Fibroblast of lung (primary cell): ENCODE measurements around the gene TMBIM6. TPM values are rescaled to one million over a fixed set of nuclear protein-coding genes. Genes with fewer than 3 reads are reported as not detected.
A peak's percentile ranks its signal among the peaks of the same experiment; 100 is the strongest.

ENCODE experiments used
- DNase-seq, 2 donors: peaks; one replicate each; pipeline versions ENCODE4 v3.0.0 to v3.0.0-alpha.2; 2010; ENCODE audit warnings: low read depth in 2 of 2
- H2AFZ ChIP-seq: 2 replicates; pipeline ENCODE4 v1.5.1; 2012; ENCODE audit warnings: low read length, control low read depth, inconsistent platforms
- H3K27ac ChIP-seq: 2 replicates; pipeline ENCODE4 v1.5.1; 2011; ENCODE audit warnings: low read length, control low read depth; ENCODE audit not compliant: insufficient read depth
- H3K27me3 ChIP-seq: 2 replicates; pipeline ENCODE4 v1.5.1; 2011; ENCODE audit warnings: mild to moderate bottlenecking, low read length; ENCODE audit not compliant: control insufficient read depth, insufficient read depth
- H3K36me3 ChIP-seq: 2 replicates; pipeline ENCODE4 v1.5.1; 2011; ENCODE audit warnings: low read length; ENCODE audit not compliant: control insufficient read depth, insufficient read depth
- H3K4me1 ChIP-seq: 2 replicates; pipeline ENCODE4 v1.5.1; 2011; ENCODE audit warnings: low read length; ENCODE audit not compliant: control insufficient read depth, insufficient read depth; ENCODE audit errors: extremely low read depth
- H3K4me2 ChIP-seq: 2 replicates; pipeline ENCODE4 v1.5.1; 2011; ENCODE audit warnings: low read length, control low read depth; ENCODE audit not compliant: insufficient read depth; ENCODE audit errors: extremely low read depth
- H3K4me3 ChIP-seq, 4 experiments: fragments of 200-600 bp in 1 of 4; sonication (generic) in 1 of 4; replicated peaks in 1 of 4; 2 replicates each; pipeline ENCODE4 v1.5.1; 2011 to 2016; ENCODE audit warnings: low read length in 4 of 4, low read depth in 3 of 4, mild to moderate bottlenecking in 3 of 4, control low read depth in 2 of 4, inconsistent platforms in 1 of 4, mixed read lengths in 1 of 4; ENCODE audit not compliant: insufficient read depth in 1 of 4; ENCODE audit errors: control extremely low read depth in 1 of 4
- H3K79me2 ChIP-seq: 2 replicates; pipeline ENCODE4 v1.5.1; 2012; ENCODE audit warnings: mild to moderate bottlenecking, low read length, inconsistent platforms; ENCODE audit not compliant: control insufficient read depth, insufficient read depth
- H3K9ac ChIP-seq: 2 replicates; pipeline ENCODE4 v1.5.1; 2011; ENCODE audit warnings: mild to moderate bottlenecking, low read length, control low read depth; ENCODE audit not compliant: insufficient read depth
- H3K9me3 ChIP-seq: 2 replicates; pipeline ENCODE4 v1.5.1; 2012; ENCODE audit warnings: low read depth, low read length; ENCODE audit not compliant: control insufficient read depth, insufficient read depth
- H4K20me1 ChIP-seq: 2 replicates; pipeline ENCODE4 v1.5.1; 2011; ENCODE audit warnings: low read length; ENCODE audit not compliant: control insufficient read depth, insufficient read depth; ENCODE audit errors: extremely low read depth
- CTCF ChIP-seq, 2 donors: IDR thresholded peaks in 1 of 2; conservative IDR thresholded peaks in 1 of 2; 1 replicate in 1 of 2; 2 replicates in 1 of 2; pipeline ENCODE4 v1.5.1; 2011 to 2012; ENCODE audit warnings: low read length in 2 of 2, control low read depth in 1 of 2, inconsistent platforms in 1 of 2, low read depth in 1 of 2, mild to moderate bottlenecking in 1 of 2
- EZH2 ChIP-seq: IDR thresholded peaks from 2 replicates; pipeline ENCODE4 v1.5.1; 2012; ENCODE audit warnings: low read length, control low read depth, mild to moderate bottlenecking; ENCODE audit errors: missing control alignments
- polyA plus RNA-seq, 2 donors: library from polyadenylated mRNA; depleted of rRNA in 1 of 2; stranded (reverse) in 1 of 2; unstranded in 1 of 2; fragments of >200 nt; gene quantifications; 2 replicates each; pipeline ENCODE4 v1.2.1, GENCODE V29; 2011 to 2012; ENCODE audit warnings: missing spikeins in 1 of 2
- total RNA-seq: library from RNA; depleted of rRNA; stranded (reverse); fragments of >200 nt; gene quantifications from 2 replicates; pipeline ENCODE4 v1.2.1, GENCODE V29; 2014

Gene TMBIM6
- total and polyA plus RNA-seq, 2 donors (not counting 1 experiment from before 2014, with no cell fraction given) = 432 to 879 TPM

GRCh38 chr12:49702009-49702408, 39.3 kb upstream of the TMBIM6 start:
- Histone ChIP-seq H2AFZ (no peak overlapping the region), H3K27ac (no peak overlapping the region), H3K36me3 (no peaks in the 10 kb centered on the region), H3K4me1 (peaks cover 18% of the 10 kb centered on the region), H4K20me1 (no peaks in the 10 kb centered on the region), H3K79me2 (peaks cover 37% of the 10 kb centered on the region), H3K27me3 (no peaks in the 10 kb centered on the region), H3K4me3 (no peak overlapping the region), H3K9me3 (no peaks in the 10 kb centered on the region), H3K4me2 (no peak overlapping the region), H3K9ac (no peak overlapping the region)
- TF ChIP-seq EZH2 = no peak
- no peak for TF ChIP-seq CTCF (conservative IDR thresholded peaks at IDR 0.05 in 1 of 2, IDR thresholded peaks at IDR 0.05 in 1 of 2; ENCODE audit: low read depth in 1 of 2, low read length in 2 of 2)
- DNase-seq = no peak

GRCh38 chr12:49702676-49703215, 38.6 kb upstream of the TMBIM6 start:
- Histone ChIP-seq H3K9me3 (no peaks in the 10 kb centered on the region), H4K20me1 (no peaks in the 10 kb centered on the region), H2AFZ (no peak overlapping the region), H3K79me2 (peaks cover 37% of the 10 kb centered on the region), H3K9ac (no peak overlapping the region), H3K4me1 (peaks cover 18% of the 10 kb centered on the region), H3K27ac (no peak overlapping the region), H3K27me3 (no peaks in the 10 kb centered on the region), H3K4me2 (peak overlapping the region; percentile 15), H3K4me3 (no peak overlapping the region), H3K36me3 (no peaks in the 10 kb centered on the region)
- no peak for TF ChIP-seq CTCF (conservative IDR thresholded peaks at IDR 0.05 in 1 of 2, IDR thresholded peaks at IDR 0.05 in 1 of 2; ENCODE audit: low read depth in 1 of 2, low read length in 2 of 2)
- no peak for TF ChIP-seq EZH2
- peak in 1 of 2 donors; percentile 29 for DNase-seq

- no peak for TF ChIP-seq CTCF (conservative IDR thresholded peaks at IDR 0.05 in 1 of 2, IDR thresholded peaks at IDR 0.05 in 1 of 2; ENCODE audit: low read depth in 1 of 2, low read length in 2 of 2)
- TF ChIP-seq EZH2 = no peak
- H3K9ac ChIP-seq = no peak overlapping the region
- peak overlapping the region; percentile 13 for H3K4me2 ChIP-seq
- peaks cover 18% of the 10 kb centered on the region for H3K4me1 ChIP-seq
- peak; percentile 46 to 85 for DNase-seq
- H3K4me3 ChIP-seq = no peak overlapping the region
- H3K27me3 ChIP-seq = peaks cover under 1% of the 10 kb centered on the region
- H3K9me3 ChIP-seq = no peaks in the 10 kb centered on the region
- no peak overlapping the region for H3K27ac ChIP-seq
- no peaks in the 10 kb centered on the region for H4K20me1 ChIP-seq
- H3K36me3 ChIP-seq = no peaks in the 10 kb centered on the region
- no peak overlapping the region for H2AFZ ChIP-seq
- H3K79me2 ChIP-seq = peaks cover 37% of the 10 kb centered on the region
Observed at GRCh38 chr12:49703647-49704137, 37.7 kb upstream of the TMBIM6 start.
